Adrenal gland (tissue), 12 donors: ENCODE results near the gene SPACA4. TPM values are rescaled to one million over a fixed set of nuclear protein-coding genes. Genes with fewer than 3 reads are reported as not detected.

Experiments
- DNase-seq, 7 donors: peaks; one replicate each; pipeline ENCODE4 v3.0.0-alpha.2; 2019 to 2020
- H3K27ac ChIP-seq, 5 donors: fragments of 200-600 bp; sonication (generic) in 4 of 5; 1 replicate in 3 of 5; 2 replicates in 2 of 5; pipeline versions ENCODE4 v1.5.1 to v1.8.0; 2016 to 2020; ENCODE audit warnings: mild to moderate bottlenecking in 1 of 5
- H3K27me3 ChIP-seq: fragments of 200-600 bp; 2 replicates; pipeline ENCODE4 v1.8.0; 2021
- H3K36me3 ChIP-seq, 2 donors: fragments of 200-600 bp; replicated peaks in 1 of 2; 1 replicate in 1 of 2; 2 replicates in 1 of 2; pipeline versions ENCODE4 v1.5.1 to v1.8.0; 2018 to 2022
- H3K4me1 ChIP-seq, 2 donors: fragments of 200-600 bp; replicated peaks in 1 of 2; 1 replicate in 1 of 2; 2 replicates in 1 of 2; pipeline versions ENCODE4 v1.5.1 to v1.8.0; 2018 to 2021
- H3K4me3 ChIP-seq, 4 donors: fragments of 200-600 bp; sonication (generic) in 3 of 4; one replicate each; pipeline ENCODE4 v1.5.1; 2016 to 2018
- H3K9me3 ChIP-seq, 3 donors: fragments of 200-600 bp; sonication (generic) in 1 of 3; replicated peaks in 1 of 3; 1 replicate in 2 of 3; 2 replicates in 1 of 3; pipeline versions ENCODE4 v1.5.1 to v1.8.0; 2016 to 2021
- POLR2A ChIP-seq, 2 donors: fragments of 450-650 bp; IDR thresholded peaks; one replicate each; pipeline ENCODE4 v1.6.1; 2017; ENCODE audit warnings: antibody characterized with exemption in 2 of 2, mild to moderate bottlenecking in 2 of 2, moderate library complexity in 1 of 2
- WGBS, 4 donors: extraction: QIAGEN DNeasy Blood & Tissue Kit in 2 of 4; methylation state at CpG; one replicate each; pipeline versions ENCODE4 v1.1.5 to v1.1.7; 2013 to 2017; 5-methylcytosine and 5-hydroxymethylcytosine counted together
- intact Hi-C, 2 donors: fragments of 100-400 bp; cut with DNase I; formaldehyde crosslinking; loops; one replicate each; pipeline versions ENCODE4 v1.14.1 to v1.15.0; 2022 to 2023
- polyA plus RNA-seq, 3 donors: library from polyadenylated mRNA; stranded (reverse); fragments of 200-250 nt in 2 of 3; fragments of 350-450 nt in 1 of 3; fragmentation: Illumina TruSeq in 1 of 3; extraction: RNeasy Lipid Tissue Mini Kit (QIAGEN cat#74804) in 1 of 3; gene quantifications; one replicate each; pipeline ENCODE4 v1.2.3, GENCODE V29; 2013 to 2014
- total RNA-seq, 9 donors: library from RNA; depleted of rRNA in 4 of 9; stranded (reverse); fragments of >200 nt in 4 of 9; fragments of 120-200 nt in 1 of 9; fragmentation: NEBNext Ultra II Directional in 1 of 9; extraction: Animal tissue kit (Norgen Biotek cat#: 25700) in 1 of 9; gene quantifications; one replicate each; pipeline versions ENCODE4 v1.1.0 to v1.2.4, GENCODE V29; 2013 to 2023
- TF ChIP-seq, protein P1 (sequence below), 6 experiments: fragments of 450-650 bp in 4 of 6; fragments of 200-600 bp in 2 of 6; sonication (generic) in 1 of 6; IDR thresholded peaks; 1 replicate in 5 of 6; 2 replicates in 1 of 6; pipeline versions ENCODE4 v1.5.1 to v1.8.0; 2016 to 2021; ENCODE audit warnings: antibody characterized with exemption in 6 of 6, mild to moderate bottlenecking in 2 of 6, moderate library complexity in 1 of 6
- donor health status: healthy with polysubstance abuse.
- donor health status: Bipolar disorder and iron deficiency.
- donor health status: DM: yes; HTN: yes; CAD: no.
- donor health status: DM: no; HTN: no; CAD: no.
- donor health status: DM: no; HTN: no; CAD: no.
- donor health status: DM: yes; HTN: yes; CAD: no.

The SPACA4 gene
- total and polyA plus RNA-seq, 12 donors: not detected

DNA sequence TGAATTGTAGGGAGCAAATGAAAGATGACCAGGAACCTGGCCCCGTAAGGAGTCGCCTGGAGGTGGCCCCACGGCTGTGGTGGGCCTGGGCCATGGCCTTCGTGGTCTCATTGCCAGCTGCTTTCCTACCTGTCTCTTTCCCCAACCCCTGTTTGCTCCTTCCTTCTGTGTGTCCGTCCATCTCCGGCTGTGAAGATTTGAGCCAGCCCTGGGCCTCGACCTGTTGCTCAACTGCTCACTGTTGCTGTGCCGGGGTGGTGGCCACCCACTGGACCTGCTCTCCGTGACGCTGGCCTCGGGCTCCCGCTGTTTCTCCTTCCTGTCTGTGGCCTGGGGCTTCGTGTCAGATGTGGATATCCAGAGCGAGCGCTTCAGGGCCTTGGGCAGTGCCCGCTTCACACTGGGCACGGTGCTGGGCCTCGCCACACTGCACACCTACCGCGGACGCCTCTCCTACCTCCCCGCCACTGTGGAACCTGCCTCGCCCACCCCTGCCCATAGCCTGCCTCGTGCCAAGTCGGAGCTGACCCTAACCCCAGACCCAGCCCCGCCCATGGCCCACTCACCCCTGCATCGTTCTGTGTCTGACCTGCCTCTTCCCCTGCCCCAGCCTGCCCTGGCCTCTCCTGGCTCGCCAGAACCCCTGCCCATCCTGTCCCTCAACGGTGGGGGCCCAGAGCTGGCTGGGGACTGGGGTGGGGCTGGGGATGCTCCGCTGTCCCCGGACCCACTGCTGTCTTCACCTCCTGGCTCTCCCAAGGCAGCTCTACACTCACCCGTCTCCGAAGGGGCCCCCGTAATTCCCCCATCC lies 22.1 kb downstream of the SPACA4 start:
- Histone ChIP-seq H3K27ac (peak overlapping the region in 3 of 5 donors; percentile 89 to 91 (median 90)), H3K4me1 (peaks cover 32 to 49% of the 10 kb centered on the region in 2 donors), H3K4me3 (no peak overlapping the region), H3K9me3 (no peaks in the 10 kb centered on the region), H3K27me3 (no peaks in the 10 kb centered on the region), H3K36me3 (peaks cover 0 to 7% of the 10 kb centered on the region in 2 donors)
- TF ChIP-seq, protein P1, sequence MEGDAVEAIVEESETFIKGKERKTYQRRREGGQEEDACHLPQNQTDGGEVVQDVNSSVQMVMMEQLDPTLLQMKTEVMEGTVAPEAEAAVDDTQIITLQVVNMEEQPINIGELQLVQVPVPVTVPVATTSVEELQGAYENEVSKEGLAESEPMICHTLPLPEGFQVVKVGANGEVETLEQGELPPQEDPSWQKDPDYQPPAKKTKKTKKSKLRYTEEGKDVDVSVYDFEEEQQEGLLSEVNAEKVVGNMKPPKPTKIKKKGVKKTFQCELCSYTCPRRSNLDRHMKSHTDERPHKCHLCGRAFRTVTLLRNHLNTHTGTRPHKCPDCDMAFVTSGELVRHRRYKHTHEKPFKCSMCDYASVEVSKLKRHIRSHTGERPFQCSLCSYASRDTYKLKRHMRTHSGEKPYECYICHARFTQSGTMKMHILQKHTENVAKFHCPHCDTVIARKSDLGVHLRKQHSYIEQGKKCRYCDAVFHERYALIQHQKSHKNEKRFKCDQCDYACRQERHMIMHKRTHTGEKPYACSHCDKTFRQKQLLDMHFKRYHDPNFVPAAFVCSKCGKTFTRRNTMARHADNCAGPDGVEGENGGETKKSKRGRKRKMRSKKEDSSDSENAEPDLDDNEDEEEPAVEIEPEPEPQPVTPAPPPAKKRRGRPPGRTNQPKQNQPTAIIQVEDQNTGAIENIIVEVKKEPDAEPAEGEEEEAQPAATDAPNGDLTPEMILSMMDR (IDR thresholded peaks at IDR 0.05): no peak
- TF ChIP-seq POLR2A (IDR thresholded peaks at IDR 0.05): no peak
- DNase-seq: peak in 6 of 7 donors; percentile 37 to 77 (median 65)
- 70 to 72% (median 71%) methylated on average over 15 to 34 of the region's 34 CpGs for WGBS, 4 donors
- intact Hi-C loops: no loop called here

DNA sequence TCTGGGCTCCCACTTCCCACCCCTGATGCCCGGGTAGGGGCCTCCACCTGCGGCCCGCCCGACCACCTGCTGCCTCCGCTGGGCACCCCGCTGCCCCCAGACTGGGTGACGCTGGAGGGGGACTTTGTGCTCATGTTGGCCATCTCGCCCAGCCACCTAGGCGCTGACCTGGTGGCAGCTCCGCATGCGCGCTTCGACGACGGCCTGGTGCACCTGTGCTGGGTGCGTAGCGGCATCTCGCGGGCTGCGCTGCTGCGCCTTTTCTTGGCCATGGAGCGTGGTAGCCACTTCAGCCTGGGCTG lies 22.7 kb downstream of the SPACA4 start:
- peaks cover 0 to 7% of the 10 kb centered on the region in 2 donors for H3K36me3 ChIP-seq
- H3K4me3 ChIP-seq: no peak overlapping the region
- H3K27ac ChIP-seq: peak overlapping the region in 4 of 5 donors; percentile 85 to 91 (median 90)
- H3K27me3 ChIP-seq: no peaks in the 10 kb centered on the region
- 88 to 93% (median 89%) methylated on average over 7 to 22 of the region's 22 CpGs for WGBS, 4 donors
- H3K4me1 ChIP-seq: peaks cover 36 to 52% of the 10 kb centered on the region in 2 donors
- TF ChIP-seq, protein P1 (IDR thresholded peaks at IDR 0.05): no peak
- TF ChIP-seq POLR2A (IDR thresholded peaks at IDR 0.05): no peak
- no peaks in the 10 kb centered on the region for H3K9me3 ChIP-seq
- peak in 2 of 7 donors; percentile 37 to 50 for DNase-seq
- intact Hi-C loops: no loop called here

DNA sequence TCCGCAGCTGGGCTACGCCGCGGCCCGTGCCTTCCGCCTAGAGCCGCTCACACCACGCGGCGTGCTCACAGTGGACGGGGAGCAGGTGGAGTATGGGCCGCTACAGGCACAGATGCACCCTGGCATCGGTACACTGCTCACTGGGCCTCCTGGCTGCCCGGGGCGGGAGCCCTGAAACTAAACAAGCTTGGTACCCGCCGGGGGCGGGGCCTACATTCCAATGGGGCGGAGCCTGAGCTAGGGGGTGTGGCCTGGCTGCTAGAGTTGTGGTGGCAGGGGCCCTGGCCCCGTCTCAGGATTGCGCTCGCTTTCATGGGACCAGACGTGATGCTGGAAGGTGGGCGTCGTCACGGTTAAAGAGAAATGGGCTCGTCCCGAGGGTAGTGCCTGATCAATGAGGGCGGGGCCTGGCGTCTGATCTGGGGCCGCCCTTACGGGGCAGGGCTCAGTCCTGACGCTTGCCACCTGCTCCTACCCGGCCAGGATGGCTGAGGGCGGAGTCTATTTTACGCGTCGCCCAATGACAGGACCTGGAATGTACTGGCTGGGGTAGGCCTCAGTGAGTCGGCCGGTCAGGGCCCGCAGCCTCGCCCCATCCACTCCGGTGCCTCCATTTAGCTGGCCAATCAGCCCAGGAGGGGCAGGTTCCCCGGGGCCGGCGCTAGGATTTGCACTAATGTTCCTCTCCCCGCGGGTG lies 23.2 kb downstream of the SPACA4 start:
- intact Hi-C loops: no loop called here
- H3K36me3 ChIP-seq: peaks cover 0 to 7% of the 10 kb centered on the region in 2 donors
- H3K9me3 ChIP-seq: no peaks in the 10 kb centered on the region
- WGBS, 4 donors: 18 to 41% (median 36%) methylated on average over 17 to 48 of the region's 48 CpGs
- peaks cover 36 to 55% of the 10 kb centered on the region in 2 donors for H3K4me1 ChIP-seq
- peak in 1 of 2 donors; percentile 74 for TF ChIP-seq POLR2A (IDR thresholded peaks at IDR 0.05)
- TF ChIP-seq, protein P1 (IDR thresholded peaks at IDR 0.05): no peak
- H3K27ac ChIP-seq: peak overlapping the region; percentile 70 to 91 (median 89)
- no peaks in the 10 kb centered on the region for H3K27me3 ChIP-seq
- DNase-seq: peak; percentile 86 to 97 (median 95)
- no peak overlapping the region for H3K4me3 ChIP-seq

DNA sequence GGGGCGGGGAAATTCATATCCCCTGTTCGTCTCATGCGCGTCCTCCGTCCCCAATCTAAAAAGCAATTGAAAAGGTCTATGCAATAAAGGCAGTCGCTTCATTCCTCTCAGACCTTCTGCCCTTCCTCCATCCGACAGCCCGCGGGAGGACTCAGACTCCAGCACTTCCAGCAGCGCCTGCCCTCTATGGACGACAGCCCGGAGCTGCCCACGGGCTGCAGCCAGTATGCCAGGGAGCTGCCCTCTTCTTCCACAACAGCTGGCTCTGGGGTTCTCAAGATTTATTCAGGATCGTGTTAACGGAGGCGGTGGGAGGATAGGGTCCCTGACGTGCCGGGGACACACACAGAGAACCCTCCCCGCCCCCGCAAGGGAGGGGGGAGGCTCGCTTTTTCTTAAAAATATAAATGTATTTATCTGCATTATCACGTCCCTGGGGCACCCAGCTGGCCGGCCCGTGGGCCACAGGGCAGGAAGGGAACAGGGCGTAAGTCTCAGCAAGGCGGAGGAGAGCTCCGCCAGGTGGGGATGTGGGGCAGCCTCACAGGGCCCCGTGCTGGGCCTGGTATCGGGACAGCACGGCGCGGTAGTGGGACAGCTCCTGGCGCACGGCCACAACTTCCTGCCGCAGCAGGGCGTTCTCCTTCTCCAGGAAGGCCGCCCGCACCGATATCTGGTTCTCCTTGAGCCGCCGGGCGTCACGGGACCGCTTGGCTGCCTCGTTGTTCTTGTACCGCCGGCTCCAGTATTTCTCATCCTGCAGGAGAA lies 23.9 kb downstream of the SPACA4 start:
- 9 to 26% (median 12%) methylated on average over 19 to 47 of the region's 47 CpGs for WGBS, 4 donors
- peak overlapping the region; percentile 70 to 91 (median 89) for H3K27ac ChIP-seq
- peak overlapping the region in 1 of 4 donors; percentile 9 for H3K4me3 ChIP-seq
- no peaks in the 10 kb centered on the region for H3K27me3 ChIP-seq
- peak in 1 of 2 donors; percentile 44 for TF ChIP-seq POLR2A (IDR thresholded peaks at IDR 0.05)
- TF ChIP-seq, protein P1 (IDR thresholded peaks at IDR 0.05): peak in 4 of 6 experiments; percentile 1 to 25 (median 18)
- DNase-seq: peak; percentile 81 to 96 (median 88)
- intact Hi-C loops: no loop called here
- peaks cover 40 to 53% of the 10 kb centered on the region in 2 donors for H3K4me1 ChIP-seq
- no peaks in the 10 kb centered on the region for H3K9me3 ChIP-seq
- peaks cover 0 to 7% of the 10 kb centered on the region in 2 donors for H3K36me3 ChIP-seq
